ENCODE results near the gene SLAMF8.
A peak's percentile ranks its signal among the peaks of the same experiment; 100 is the strongest.

Gene SLAMF8

GRCh38 chr1:159781992-159782391, 44.7 kb upstream of the SLAMF8 start:
- Histone ChIP-seq H3K27me3 (ENCODE audit: insufficient read depth, low read length) (no peaks in the 10 kb centered on the region), H3K9ac (ENCODE audit: low read length) (no peak overlapping the region), H3K18ac (ENCODE audit: low read length) (no peak overlapping the region), H3K14ac (ENCODE audit: low read length) (no peak overlapping the region), H2BK12ac (ENCODE audit: low read length) (no peak overlapping the region), H2AFZ (ENCODE audit: insufficient read depth, low read length, poor library complexity) (no peak overlapping the region), H3K79me1 (ENCODE audit: low read length) (peaks cover 3% of the 10 kb centered on the region), H3K9me3 (ENCODE audit: insufficient read depth, low read depth, low read length) (no peaks in the 10 kb centered on the region), H4K12ac (ENCODE audit: low read depth, low read length) (no peak overlapping the region), H3K4me3 (ENCODE audit: low read depth, low read length) (no peak overlapping the region), H3K79me2 (ENCODE audit: control insufficient read depth, insufficient read depth, low read length, poor library complexity) (no peaks in the 10 kb centered on the region), H4K8ac (ENCODE audit: low read depth, low read length) (no peak overlapping the region), H3K4me1 (ENCODE audit: control insufficient read depth in 1 of 2, insufficient read depth in 2 of 2, low read length in 2 of 2) (peaks cover 5 to 17% of the 10 kb centered on the region in 2 experiments), H3K36me3 (ENCODE audit: control insufficient read depth in 1 of 2, insufficient read depth in 2 of 2, low read length in 2 of 2) (peaks cover 0 to 3% of the 10 kb centered on the region in 2 experiments), H3K4ac (ENCODE audit: low read depth, low read length) (no peak overlapping the region), H3K23ac (ENCODE audit: low read length) (no peak overlapping the region), H4K91ac (ENCODE audit: low read depth, low read length) (no peak overlapping the region), H2BK5ac (ENCODE audit: low read depth, low read length, poor library complexity) (no peak overlapping the region), H2AK5ac (ENCODE audit: low read length) (no peak overlapping the region), H3K27ac (ENCODE audit: low read depth, low read length) (no peak overlapping the region), H3K4me2 (ENCODE audit: low read length) (no peak overlapping the region), H2BK120ac (ENCODE audit: insufficient read depth, low read length, poor library complexity) (no peak overlapping the region)
- no peak for DNase-seq
- WGBS (ENCODE audit: extremely low coverage, insufficient coverage, insufficient read length) = no CpG with 5 or more reads among the region's 12 CpGs

DNA sequence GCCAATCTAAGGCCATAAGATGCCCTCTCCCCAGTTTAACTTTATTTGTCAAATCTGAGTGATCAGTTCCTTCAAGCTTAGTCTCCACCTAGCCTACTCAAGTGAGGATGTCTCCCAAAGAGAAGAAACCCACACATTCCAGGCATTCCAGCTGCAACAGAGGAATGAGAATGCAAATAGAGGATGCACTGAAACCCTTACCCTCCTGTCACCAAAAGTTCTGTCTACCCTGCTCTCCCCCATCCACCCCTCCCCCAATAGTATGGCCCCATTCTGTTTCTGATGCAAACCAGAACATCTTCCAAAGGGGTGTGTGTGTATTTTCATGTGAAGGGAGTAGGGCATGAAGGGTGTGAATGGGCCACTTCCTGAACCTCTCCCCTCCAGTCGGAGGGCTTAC, 42.9 kb upstream of the SLAMF8 start:
- Histone ChIP-seq H3K23ac (ENCODE audit: low read length) (no peak overlapping the region), H3K18ac (ENCODE audit: low read length) (no peak overlapping the region), H3K4ac (ENCODE audit: low read depth, low read length) (no peak overlapping the region), H3K36me3 (ENCODE audit: control insufficient read depth in 1 of 2, insufficient read depth in 2 of 2, low read length in 2 of 2) (peaks cover 0 to 3% of the 10 kb centered on the region in 2 experiments), H4K91ac (ENCODE audit: low read depth, low read length) (no peak overlapping the region), H3K4me1 (ENCODE audit: control insufficient read depth in 1 of 2, insufficient read depth in 2 of 2, low read length in 2 of 2) (peaks cover 5 to 17% of the 10 kb centered on the region in 2 experiments), H3K9ac (ENCODE audit: low read length) (no peak overlapping the region), H2BK120ac (ENCODE audit: insufficient read depth, low read length, poor library complexity) (no peak overlapping the region), H2AK5ac (ENCODE audit: low read length) (no peak overlapping the region), H4K8ac (ENCODE audit: low read depth, low read length) (no peak overlapping the region), H3K27ac (ENCODE audit: low read depth, low read length) (no peak overlapping the region), H3K14ac (ENCODE audit: low read length) (no peak overlapping the region), H2AFZ (ENCODE audit: insufficient read depth, low read length, poor library complexity) (no peak overlapping the region), H3K4me3 (ENCODE audit: low read depth, low read length) (peak overlapping the region; percentile 10), H3K9me3 (ENCODE audit: insufficient read depth, low read depth, low read length) (no peaks in the 10 kb centered on the region), H3K79me1 (ENCODE audit: low read length) (peaks cover 3% of the 10 kb centered on the region), H3K27me3 (ENCODE audit: insufficient read depth, low read length) (no peaks in the 10 kb centered on the region), H3K4me2 (ENCODE audit: low read length) (no peak overlapping the region), H2BK12ac (ENCODE audit: low read length) (no peak overlapping the region), H3K79me2 (ENCODE audit: control insufficient read depth, insufficient read depth, low read length, poor library complexity) (no peaks in the 10 kb centered on the region), H2BK5ac (ENCODE audit: low read depth, low read length, poor library complexity) (no peak overlapping the region), H4K12ac (ENCODE audit: low read depth, low read length) (no peak overlapping the region)
- DNase-seq = no peak
- no CpG with 5 or more reads among the region's 1 CpG for WGBS (ENCODE audit: extremely low coverage, insufficient coverage, insufficient read length)

DNA sequence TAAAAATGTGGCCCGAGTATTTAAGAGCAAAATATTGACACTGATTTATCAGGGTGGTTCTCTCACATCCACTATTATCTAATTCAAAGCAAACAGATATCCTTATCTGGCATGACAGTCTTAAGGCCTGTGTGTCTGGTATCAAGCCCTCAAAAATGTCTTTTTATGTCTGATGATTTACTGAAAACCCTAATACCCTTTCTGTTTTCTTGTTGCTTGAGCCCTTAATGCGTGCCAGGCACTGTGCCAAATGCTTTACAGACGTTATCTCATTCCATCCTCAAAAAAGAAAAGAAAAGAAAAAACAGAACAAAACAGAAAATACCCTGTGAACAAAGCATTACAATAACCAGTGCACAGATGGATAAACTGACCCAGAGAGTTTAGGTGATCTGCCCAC, 40.2 kb upstream of the SLAMF8 start:
- H3K18ac ChIP-seq (ENCODE audit: low read length) = no peak overlapping the region
- H3K27me3 ChIP-seq (ENCODE audit: insufficient read depth, low read length) = no peaks in the 10 kb centered on the region
- H4K91ac ChIP-seq (ENCODE audit: low read depth, low read length) = no peak overlapping the region
- no peak overlapping the region for H2BK5ac ChIP-seq (ENCODE audit: low read depth, low read length, poor library complexity)
- H4K8ac ChIP-seq (ENCODE audit: low read depth, low read length) = no peak overlapping the region
- no peak for DNase-seq
- no peak overlapping the region for H3K14ac ChIP-seq (ENCODE audit: low read length)
- H4K12ac ChIP-seq (ENCODE audit: low read depth, low read length) = no peak overlapping the region
- WGBS (ENCODE audit: extremely low coverage, insufficient coverage, insufficient read length) = no CpG with 5 or more reads among the region's 3 CpGs
- no peak overlapping the region for H2AFZ ChIP-seq (ENCODE audit: insufficient read depth, low read length, poor library complexity)
- H3K79me1 ChIP-seq (ENCODE audit: low read length) = no peaks in the 10 kb centered on the region
- no peak overlapping the region for H3K9ac ChIP-seq (ENCODE audit: low read length)
- no peak overlapping the region for H3K27ac ChIP-seq (ENCODE audit: low read depth, low read length)
- peaks cover 0 to 3% of the 10 kb centered on the region in 2 experiments for H3K36me3 ChIP-seq (ENCODE audit: control insufficient read depth in 1 of 2, insufficient read depth in 2 of 2, low read length in 2 of 2)
- no peak overlapping the region for H2BK120ac ChIP-seq (ENCODE audit: insufficient read depth, low read length, poor library complexity)
- H2AK5ac ChIP-seq (ENCODE audit: low read length) = no peak overlapping the region
- H3K23ac ChIP-seq (ENCODE audit: low read length) = no peak overlapping the region
- peaks cover 5 to 12% of the 10 kb centered on the region in 2 experiments for H3K4me1 ChIP-seq (ENCODE audit: control insufficient read depth in 1 of 2, insufficient read depth in 2 of 2, low read length in 2 of 2)
- no peaks in the 10 kb centered on the region for H3K9me3 ChIP-seq (ENCODE audit: insufficient read depth, low read depth, low read length)
- no peak overlapping the region for H3K4ac ChIP-seq (ENCODE audit: low read depth, low read length)
- no peaks in the 10 kb centered on the region for H3K79me2 ChIP-seq (ENCODE audit: control insufficient read depth, insufficient read depth, low read length, poor library complexity)
- H3K4me2 ChIP-seq (ENCODE audit: low read length) = no peak overlapping the region
- no peak overlapping the region for H3K4me3 ChIP-seq (ENCODE audit: low read depth, low read length)
- no peak overlapping the region for H2BK12ac ChIP-seq (ENCODE audit: low read length)

GRCh38 chr1:159786966-159787365, 39.7 kb upstream of the SLAMF8 start:
- no peaks in the 10 kb centered on the region for H3K79me2 ChIP-seq (ENCODE audit: control insufficient read depth, insufficient read depth, low read length, poor library complexity)
- H3K23ac ChIP-seq (ENCODE audit: low read length) = no peak overlapping the region
- H3K14ac ChIP-seq (ENCODE audit: low read length) = no peak overlapping the region
- H2BK12ac ChIP-seq (ENCODE audit: low read length) = no peak overlapping the region
- H3K18ac ChIP-seq (ENCODE audit: low read length) = no peak overlapping the region
- H4K12ac ChIP-seq (ENCODE audit: low read depth, low read length) = no peak overlapping the region
- H3K79me1 ChIP-seq (ENCODE audit: low read length) = no peaks in the 10 kb centered on the region
- H3K4me2 ChIP-seq (ENCODE audit: low read length) = no peak overlapping the region
- H3K27me3 ChIP-seq (ENCODE audit: insufficient read depth, low read length) = no peaks in the 10 kb centered on the region
- no peak overlapping the region for H4K8ac ChIP-seq (ENCODE audit: low read depth, low read length)
- H2BK5ac ChIP-seq (ENCODE audit: low read depth, low read length, poor library complexity) = no peak overlapping the region
- H3K4me3 ChIP-seq (ENCODE audit: low read depth, low read length) = no peak overlapping the region
- no peaks in the 10 kb centered on the region for H3K9me3 ChIP-seq (ENCODE audit: insufficient read depth, low read depth, low read length)
- H4K91ac ChIP-seq (ENCODE audit: low read depth, low read length) = no peak overlapping the region
- H3K36me3 ChIP-seq (ENCODE audit: control insufficient read depth in 1 of 2, insufficient read depth in 2 of 2, low read length in 2 of 2) = peaks cover 0 to 3% of the 10 kb centered on the region in 2 experiments
- H2AFZ ChIP-seq (ENCODE audit: insufficient read depth, low read length, poor library complexity) = no peak overlapping the region
- H3K9ac ChIP-seq (ENCODE audit: low read length) = no peak overlapping the region
- H3K27ac ChIP-seq (ENCODE audit: low read depth, low read length) = no peak overlapping the region
- H3K4ac ChIP-seq (ENCODE audit: low read depth, low read length) = no peak overlapping the region
- no peak for DNase-seq
- no CpG with 5 or more reads among the region's 3 CpGs for WGBS (ENCODE audit: extremely low coverage, insufficient coverage, insufficient read length)
- H3K4me1 ChIP-seq (ENCODE audit: control insufficient read depth in 1 of 2, insufficient read depth in 2 of 2, low read length in 2 of 2) = peaks cover 7 to 9% of the 10 kb centered on the region in 2 experiments
- no peak overlapping the region for H2BK120ac ChIP-seq (ENCODE audit: insufficient read depth, low read length, poor library complexity)
- H2AK5ac ChIP-seq (ENCODE audit: low read length) = no peak overlapping the region
